ENCODE data around the gene DEFB131A.
"Not testable (repeated sequence)": the region's sequence is repeated elsewhere in the genome, so short reads cannot be mapped to it uniquely, and the experiment has no call there.

DNA sequence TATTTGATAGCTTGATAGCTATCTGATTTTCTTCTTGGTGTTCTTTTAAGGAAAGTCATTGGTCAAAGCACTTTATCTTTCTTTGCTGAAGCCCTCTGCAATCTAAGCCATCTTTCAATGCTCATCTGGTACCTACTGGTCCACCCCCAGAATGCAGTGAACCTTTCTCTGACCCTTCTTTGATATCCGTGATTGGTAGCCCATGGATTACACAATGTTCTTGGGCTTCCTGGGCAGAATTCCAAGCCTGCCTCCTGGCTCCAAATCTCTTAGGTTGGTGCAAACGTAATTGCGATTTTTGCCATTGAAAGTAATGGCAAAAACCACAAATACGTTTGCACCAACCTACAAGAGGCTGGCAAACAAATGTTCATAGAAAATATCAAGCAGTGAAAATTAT lies 1.9 kb upstream of the DEFB131A start:
- TF ChIP-seq RFX5 (IDR thresholded peaks at IDR 0.05; ENCODE audit: low read depth, low read length); RAD51 (IDR thresholded peaks at IDR 0.05); GABPA (IDR thresholded peaks at IDR 0.05; ENCODE audit: low read depth); POLR2A (IDR thresholded peaks at IDR 0.05; ENCODE audit: low read depth, low read length); ZSCAN29 (IDR thresholded peaks at IDR 0.05); HCFC1 (IDR thresholded peaks at IDR 0.05; ENCODE audit: low read length); EZH2 (IDR thresholded peaks at IDR 0.05; ENCODE audit: borderline replicate concordance, control insufficient read depth, low read depth, low read length); TCF12 (IDR thresholded peaks at IDR 0.05; ENCODE audit: low read depth, low read length); KAT2A (conservative IDR thresholded peaks at IDR 0.05; ENCODE audit: control insufficient read depth, low read depth, low read length); JUND (IDR thresholded peaks at IDR 0.05; ENCODE audit: low read depth, low read length): not testable (repeated sequence)
- TF ChIP-seq, protein P1, sequence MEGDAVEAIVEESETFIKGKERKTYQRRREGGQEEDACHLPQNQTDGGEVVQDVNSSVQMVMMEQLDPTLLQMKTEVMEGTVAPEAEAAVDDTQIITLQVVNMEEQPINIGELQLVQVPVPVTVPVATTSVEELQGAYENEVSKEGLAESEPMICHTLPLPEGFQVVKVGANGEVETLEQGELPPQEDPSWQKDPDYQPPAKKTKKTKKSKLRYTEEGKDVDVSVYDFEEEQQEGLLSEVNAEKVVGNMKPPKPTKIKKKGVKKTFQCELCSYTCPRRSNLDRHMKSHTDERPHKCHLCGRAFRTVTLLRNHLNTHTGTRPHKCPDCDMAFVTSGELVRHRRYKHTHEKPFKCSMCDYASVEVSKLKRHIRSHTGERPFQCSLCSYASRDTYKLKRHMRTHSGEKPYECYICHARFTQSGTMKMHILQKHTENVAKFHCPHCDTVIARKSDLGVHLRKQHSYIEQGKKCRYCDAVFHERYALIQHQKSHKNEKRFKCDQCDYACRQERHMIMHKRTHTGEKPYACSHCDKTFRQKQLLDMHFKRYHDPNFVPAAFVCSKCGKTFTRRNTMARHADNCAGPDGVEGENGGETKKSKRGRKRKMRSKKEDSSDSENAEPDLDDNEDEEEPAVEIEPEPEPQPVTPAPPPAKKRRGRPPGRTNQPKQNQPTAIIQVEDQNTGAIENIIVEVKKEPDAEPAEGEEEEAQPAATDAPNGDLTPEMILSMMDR (IDR thresholded peaks at IDR 0.05 in 2 of 3, conservative IDR thresholded peaks at IDR 0.05 in 1 of 3; ENCODE audit: control insufficient read depth in 2 of 3, extremely low read depth in 1 of 3, insufficient read depth in 1 of 3, low read depth in 3 of 3, low read length in 3 of 3): not testable (repeated sequence)
- TF ChIP-seq, protein P2, sequence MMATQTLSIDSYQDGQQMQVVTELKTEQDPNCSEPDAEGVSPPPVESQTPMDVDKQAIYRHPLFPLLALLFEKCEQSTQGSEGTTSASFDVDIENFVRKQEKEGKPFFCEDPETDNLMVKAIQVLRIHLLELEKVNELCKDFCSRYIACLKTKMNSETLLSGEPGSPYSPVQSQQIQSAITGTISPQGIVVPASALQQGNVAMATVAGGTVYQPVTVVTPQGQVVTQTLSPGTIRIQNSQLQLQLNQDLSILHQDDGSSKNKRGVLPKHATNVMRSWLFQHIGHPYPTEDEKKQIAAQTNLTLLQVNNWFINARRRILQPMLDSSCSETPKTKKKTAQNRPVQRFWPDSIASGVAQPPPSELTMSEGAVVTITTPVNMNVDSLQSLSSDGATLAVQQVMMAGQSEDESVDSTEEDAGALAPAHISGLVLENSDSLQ (IDR thresholded peaks at IDR 0.05): not testable (repeated sequence)
- TF ChIP-seq, protein P3, sequence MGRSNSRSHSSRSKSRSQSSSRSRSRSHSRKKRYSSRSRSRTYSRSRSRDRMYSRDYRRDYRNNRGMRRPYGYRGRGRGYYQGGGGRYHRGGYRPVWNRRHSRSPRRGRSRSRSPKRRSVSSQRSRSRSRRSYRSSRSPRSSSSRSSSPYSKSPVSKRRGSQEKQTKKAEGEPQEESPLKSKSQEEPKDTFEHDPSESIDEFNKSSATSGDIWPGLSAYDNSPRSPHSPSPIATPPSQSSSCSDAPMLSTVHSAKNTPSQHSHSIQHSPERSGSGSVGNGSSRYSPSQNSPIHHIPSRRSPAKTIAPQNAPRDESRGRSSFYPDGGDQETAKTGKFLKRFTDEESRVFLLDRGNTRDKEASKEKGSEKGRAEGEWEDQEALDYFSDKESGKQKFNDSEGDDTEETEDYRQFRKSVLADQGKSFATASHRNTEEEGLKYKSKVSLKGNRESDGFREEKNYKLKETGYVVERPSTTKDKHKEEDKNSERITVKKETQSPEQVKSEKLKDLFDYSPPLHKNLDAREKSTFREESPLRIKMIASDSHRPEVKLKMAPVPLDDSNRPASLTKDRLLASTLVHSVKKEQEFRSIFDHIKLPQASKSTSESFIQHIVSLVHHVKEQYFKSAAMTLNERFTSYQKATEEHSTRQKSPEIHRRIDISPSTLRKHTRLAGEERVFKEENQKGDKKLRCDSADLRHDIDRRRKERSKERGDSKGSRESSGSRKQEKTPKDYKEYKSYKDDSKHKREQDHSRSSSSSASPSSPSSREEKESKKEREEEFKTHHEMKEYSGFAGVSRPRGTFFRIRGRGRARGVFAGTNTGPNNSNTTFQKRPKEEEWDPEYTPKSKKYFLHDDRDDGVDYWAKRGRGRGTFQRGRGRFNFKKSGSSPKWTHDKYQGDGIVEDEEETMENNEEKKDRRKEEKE (IDR thresholded peaks at IDR 0.05): not testable (repeated sequence)
